Endothelial cell of umbilical vein (primary cell): ENCODE data around the gene FGF22. TPM values are rescaled to one million over a fixed set of nuclear protein-coding genes. Genes with fewer than 3 reads are reported as not detected.

ENCODE experiments used
- BruUV-seq: library from RNA; stranded (reverse); fragments of 400-500 nt; replicated peaks from 2 replicates; lab custom pipeline; 2021; lab: Mats Ljungman, UMichigan
- CTCF ChIA-PET: fragments of 300-600, 350-600 bp; sonication (Branson Sonifier 250); formaldehyde crosslinking; loops from one replicate; lab custom pipeline; 2021; ENCODE audit warnings: antibody characterized with exemption, inconsistent platforms; lab: Charles Lee
- POLR2A ChIA-PET: fragments of 300-600, 350-600 bp; sonication (Branson Sonifier 250); formaldehyde crosslinking; loops from one replicate; lab custom pipeline; 2021; ENCODE audit warnings: antibody characterized with exemption, inconsistent platforms; lab: Charles Lee
- DNase-seq: peaks from one replicate; pipeline ENCODE4 v3.0.0-alpha.2; 2011; ENCODE audit warnings: low read depth, low spot score
- FAIRE-seq: peaks from 2 replicates; lab custom pipeline; 2011; peaks lifted over from hg19 to GRCh38; lab: Jason Lieb, UNC
- H2AFZ ChIP-seq: 2 replicates; pipeline ENCODE4 v1.6.0; 2012; ENCODE audit warnings: low read depth, low read length, control low read depth, inconsistent platforms
- H3K27ac ChIP-seq: 2 replicates; pipeline ENCODE4 v1.5.1; 2011; ENCODE audit warnings: low read depth, mild to moderate bottlenecking, control low read depth, low read length, moderate library complexity; ENCODE audit not compliant: insufficient read depth
- H3K27me3 ChIP-seq, 2 experiments: 2 replicates each; pipeline versions ENCODE4 v1.6.0 to v1.6.1; 2011; ENCODE audit warnings: low read length in 2 of 2, mixed read lengths in 1 of 2; ENCODE audit not compliant: control insufficient read depth in 2 of 2, insufficient read depth in 2 of 2
- H3K36me3 ChIP-seq, 2 experiments: 2 replicates in 1 of 2; 3 replicates in 1 of 2; pipeline ENCODE4 v1.5.1; 2011; ENCODE audit warnings: low read length in 2 of 2, mild to moderate bottlenecking in 1 of 2, moderate library complexity in 1 of 2; ENCODE audit not compliant: control insufficient read depth in 2 of 2, insufficient read depth in 2 of 2; ENCODE audit errors: extremely low read depth in 1 of 2
- H3K4me1 ChIP-seq: 3 replicates; pipeline ENCODE4 v1.5.1; 2011; ENCODE audit warnings: mild to moderate bottlenecking, low read length; ENCODE audit not compliant: control insufficient read depth, insufficient read depth; ENCODE audit errors: extremely low read depth
- H3K4me2 ChIP-seq: 2 replicates; pipeline ENCODE4 v1.6.1; 2011; ENCODE audit warnings: low read length, control low read depth, mixed read lengths; ENCODE audit not compliant: insufficient read depth
- H3K4me3 ChIP-seq, 3 experiments: fragments of 200-600 bp in 1 of 3; sonication (generic), shearing (Covaris generic) in 1 of 3; replicated peaks in 1 of 3; 2 replicates each; pipeline ENCODE4 v1.5.1; 2011 to 2016; ENCODE audit warnings: control low read depth in 3 of 3, low read length in 3 of 3, mild to moderate bottlenecking in 2 of 3, inconsistent platforms in 1 of 3, low read depth in 1 of 3, moderate library complexity in 1 of 3; ENCODE audit not compliant: insufficient read depth in 1 of 3
- H3K79me2 ChIP-seq: 2 replicates; pipeline ENCODE4 v1.6.0; 2012; ENCODE audit warnings: low read length, inconsistent platforms; ENCODE audit not compliant: control insufficient read depth, insufficient read depth
- H3K9ac ChIP-seq: replicated peaks from 2 replicates; pipeline ENCODE3; 2011; ENCODE audit warnings: low read length, control low read depth; ENCODE audit not compliant: insufficient read depth; ENCODE audit errors: extremely low read depth
- H3K9me1 ChIP-seq: replicated peaks from 3 replicates; pipeline ENCODE4 v1.6.0; 2011; ENCODE audit warnings: mild to moderate bottlenecking, low read length; ENCODE audit not compliant: control insufficient read depth, insufficient read depth; ENCODE audit errors: extremely low read depth
- H3K9me3 ChIP-seq: replicated peaks from 2 replicates; pipeline ENCODE4 v1.5.1; 2012; ENCODE audit warnings: low read length, inconsistent platforms; ENCODE audit not compliant: control insufficient read depth, insufficient read depth
- H4K20me1 ChIP-seq: replicated peaks from 2 replicates; pipeline ENCODE3; 2011; ENCODE audit warnings: mild to moderate bottlenecking, low read length; ENCODE audit not compliant: control insufficient read depth, insufficient read depth; ENCODE audit errors: extremely low read depth
- EZH2 ChIP-seq: IDR thresholded peaks from 2 replicates; pipeline ENCODE4 v1.6.1; 2012; ENCODE audit warnings: borderline replicate concordance, low read depth, mild to moderate bottlenecking, moderate library complexity, low read length, inconsistent platforms; ENCODE audit not compliant: severe bottlenecking
- FOS ChIP-seq: IDR thresholded peaks from 2 replicates; pipeline ENCODE4 v1.6.1; 2011; ENCODE audit warnings: mild to moderate bottlenecking, low read length, moderate library complexity, borderline replicate concordance; ENCODE audit not compliant: insufficient read depth
- GATA2 ChIP-seq: IDR thresholded peaks from 2 replicates; pipeline ENCODE4 v1.7.0; 2011; ENCODE audit warnings: low read depth, mild to moderate bottlenecking, moderate library complexity, mixed read lengths, low read length; ENCODE audit not compliant: insufficient read length, insufficient read depth
- JUN ChIP-seq: IDR thresholded peaks from 2 replicates; pipeline ENCODE4 v1.6.1; 2011; ENCODE audit warnings: borderline replicate concordance, low read depth; ENCODE audit not compliant: insufficient read length, insufficient read depth
- MYC ChIP-seq: IDR thresholded peaks from one replicate; pipeline ENCODE4 v1.6.1; 2011; ENCODE audit warnings: mild to moderate bottlenecking, low read depth, low read length
- POLR2A ChIP-seq: IDR thresholded peaks from 2 replicates; pipeline ENCODE4 v1.6.1; 2012; ENCODE audit warnings: low read depth, mild to moderate bottlenecking, control low read depth, low read length
- POLR2AphosphoS5 ChIP-seq: IDR thresholded peaks from 2 replicates; pipeline ENCODE4 v1.6.1; 2012; ENCODE audit warnings: low read depth, mild to moderate bottlenecking, control low read depth, low read length, moderate library complexity; ENCODE audit not compliant: insufficient read depth
- dilution Hi-C: fragments of 300-500 bp; cut with MboI; formaldehyde crosslinking; loops from one replicate; pipeline ENCODE4 v1.15.0; 2019; ENCODE audit warnings: low sequenced_read_pairs; ENCODE audit not compliant: extremely low pct_ligation_motif_present
- intact Hi-C: fragments of 100-400 bp; cut with micrococcal nuclease; formaldehyde crosslinking; loops from one replicate; pipeline ENCODE4 v1.10.0; 2022
- polyA plus RNA-seq, 4 experiments: library from polyadenylated mRNA; depleted of rRNA in 3 of 4; stranded (reverse) in 3 of 4; unstranded in 1 of 4; fragments of >200 nt; gene quantifications; 2 replicates each; pipeline versions ENCODE4 v1.2.1 to v1.2.3, GENCODE V29; 2011 to 2012; ENCODE audit warnings: missing spikeins in 1 of 4
- total RNA-seq: library from RNA; stranded (reverse); gene quantifications from 2 replicates; pipeline ENCODE4 v1.2.3, GENCODE V29; 2021
- TF ChIP-seq, protein P1 (sequence below), 2 donors: IDR thresholded peaks; 1 replicate in 1 of 2; 2 replicates in 1 of 2; pipeline ENCODE4 v1.5.1; 2011; ENCODE audit warnings: low read length in 2 of 2, mild to moderate bottlenecking in 2 of 2, moderate library complexity in 2 of 2, control low read depth in 1 of 2, inconsistent platforms in 1 of 2, low read depth in 1 of 2; ENCODE audit not compliant: insufficient read depth in 1 of 2; ENCODE audit errors: extremely low read depth in 1 of 2
- TF ChIP-seq, protein P2 (sequence below): IDR thresholded peaks from 2 replicates; pipeline ENCODE4 v1.6.1; 2011; ENCODE audit not compliant: insufficient read depth, insufficient read length

The FGF22 gene
- total and polyA plus RNA-seq, 2 donors (not counting 3 experiments of a cell fraction or from before 2014, with no cell fraction given): 0.07 TPM; not detected in 1

DNA sequence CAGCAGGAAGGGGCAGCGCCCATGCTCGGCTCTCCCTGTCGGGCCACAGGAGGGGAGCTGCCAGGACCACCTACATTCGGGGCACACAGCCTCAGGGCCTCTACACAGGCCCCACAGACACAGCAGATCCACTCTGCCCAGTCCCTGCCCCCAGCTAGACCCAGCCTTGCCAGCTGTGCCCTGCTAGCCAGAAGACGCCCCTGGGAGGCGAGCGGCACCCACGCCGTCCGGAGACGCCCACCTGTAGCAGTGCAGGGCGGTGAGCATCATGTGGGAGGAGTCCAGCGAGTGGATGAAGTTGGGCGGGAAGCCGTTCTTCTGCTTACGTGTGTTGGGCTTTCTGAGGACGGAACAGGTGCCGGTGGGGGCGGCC, 21.4 kb upstream of the FGF22 start:
- Histone ChIP-seq H3K4me3 (no peak overlapping the region), H2AFZ (no peak overlapping the region), H3K27me3 (no peaks in the 10 kb centered on the region), H3K36me3 (peaks cover 3 to 24% of the 10 kb centered on the region in 2 experiments), H3K79me2 (no peaks in the 10 kb centered on the region), H3K27ac (no peak overlapping the region), H3K9ac (no peak overlapping the region), H3K9me3 (no peaks in the 10 kb centered on the region), H3K9me1 (no peaks in the 10 kb centered on the region), H3K4me2 (no peak overlapping the region), H4K20me1 (no peaks in the 10 kb centered on the region), H3K4me1 (no peaks in the 10 kb centered on the region)
- no peak for DNase-seq
- ChIA-PET CTCF (no interaction called here), POLR2A (no interaction called here)
- TF ChIP-seq EZH2: no peak
- TF ChIP-seq, protein P1, sequence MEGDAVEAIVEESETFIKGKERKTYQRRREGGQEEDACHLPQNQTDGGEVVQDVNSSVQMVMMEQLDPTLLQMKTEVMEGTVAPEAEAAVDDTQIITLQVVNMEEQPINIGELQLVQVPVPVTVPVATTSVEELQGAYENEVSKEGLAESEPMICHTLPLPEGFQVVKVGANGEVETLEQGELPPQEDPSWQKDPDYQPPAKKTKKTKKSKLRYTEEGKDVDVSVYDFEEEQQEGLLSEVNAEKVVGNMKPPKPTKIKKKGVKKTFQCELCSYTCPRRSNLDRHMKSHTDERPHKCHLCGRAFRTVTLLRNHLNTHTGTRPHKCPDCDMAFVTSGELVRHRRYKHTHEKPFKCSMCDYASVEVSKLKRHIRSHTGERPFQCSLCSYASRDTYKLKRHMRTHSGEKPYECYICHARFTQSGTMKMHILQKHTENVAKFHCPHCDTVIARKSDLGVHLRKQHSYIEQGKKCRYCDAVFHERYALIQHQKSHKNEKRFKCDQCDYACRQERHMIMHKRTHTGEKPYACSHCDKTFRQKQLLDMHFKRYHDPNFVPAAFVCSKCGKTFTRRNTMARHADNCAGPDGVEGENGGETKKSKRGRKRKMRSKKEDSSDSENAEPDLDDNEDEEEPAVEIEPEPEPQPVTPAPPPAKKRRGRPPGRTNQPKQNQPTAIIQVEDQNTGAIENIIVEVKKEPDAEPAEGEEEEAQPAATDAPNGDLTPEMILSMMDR (IDR thresholded peaks at IDR 0.05; ENCODE audit: extremely low read depth in 1 of 2, insufficient read depth in 1 of 2, low read depth in 1 of 2, low read length in 2 of 2): no peak
- TF ChIP-seq POLR2AphosphoS5: no peak
- no peak for TF ChIP-seq JUN
- TF ChIP-seq, protein P2, sequence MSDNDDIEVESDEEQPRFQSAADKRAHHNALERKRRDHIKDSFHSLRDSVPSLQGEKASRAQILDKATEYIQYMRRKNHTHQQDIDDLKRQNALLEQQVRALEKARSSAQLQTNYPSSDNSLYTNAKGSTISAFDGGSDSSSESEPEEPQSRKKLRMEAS: no peak
- no peak for TF ChIP-seq FOS
- no peak for TF ChIP-seq GATA2
- no peak for TF ChIP-seq POLR2A
- TF ChIP-seq MYC: no peak
- FAIRE-seq: no peak
- intact Hi-C loops: no loop called here
- dilution Hi-C loops: no loop called here
- no TSS peak for BruUV-seq
